A549 (cell line): Measurements from ENCODE around the gene POLR3A. TPM values are rescaled to one million over a fixed set of nuclear protein-coding genes. Genes with fewer than 3 reads are reported as not detected.

Experiments used
- ATAC-seq, 2 experiments: fragments of 200-7000 bp in 1 of 2; fragments of >200 bp in 1 of 2; cut with Nextera tagmentation in 1 of 2; cut with Tn5 transposase in 1 of 2; 3 replicates each; pipeline versions ENCODE4 v1.8.0 to v1.9.1; 2018 to 2020; ENCODE audit warnings: mild to moderate bottlenecking in 1 of 2, moderate library complexity in 1 of 2
- CTCF ChIA-PET: fragments of 300-600 bp; sonication (Branson Sonifier 250); formaldehyde crosslinking; extraction: SDS; loops from one replicate; lab custom pipeline; 2021; ENCODE audit warnings: antibody characterized with exemption, inconsistent platforms; lab: Yijun Ruan, JAX
- POLR2A ChIA-PET: fragments of 350-600 bp; formaldehyde crosslinking; extraction: SDS; loops from one replicate; lab custom pipeline; 2021; ENCODE audit warnings: antibody characterized with exemption, inconsistent platforms; lab: Yijun Ruan, JAX
- DNase-seq, 2 experiments: peaks; one replicate each; pipeline versions ENCODE4 v3.0.0 to v3.0.0-alpha.2; 2011 to 2016; ENCODE audit warnings: low read depth in 1 of 2, low spot score in 1 of 2
- FAIRE-seq: peaks from 2 replicates; lab custom pipeline; 2011; peaks lifted over from hg19 to GRCh38; lab: Jason Lieb, UNC
- H3K27ac ChIP-seq, 2 experiments: fragments of >200 bp; sonication (Bioruptor Twin); formaldehyde crosslinking; 3 replicates each; pipeline ENCODE4 v1.5.1; 2016 to 2017
- H3K4me1 ChIP-seq: fragments of >200 bp; sonication (Bioruptor Twin); formaldehyde crosslinking; 3 replicates; pipeline ENCODE4 v1.6.1; 2016
- H3K4me2 ChIP-seq: fragments of >200 bp; sonication (Bioruptor Twin); formaldehyde crosslinking; 3 replicates; pipeline ENCODE4 v1.6.1; 2016
- H3K4me3 ChIP-seq: fragments of >200 bp; sonication (Bioruptor Twin); formaldehyde crosslinking; 3 replicates; pipeline ENCODE4 v1.5.1; 2016
- H3K9me3 ChIP-seq: fragments of >200 bp; sonication (Bioruptor Twin); formaldehyde crosslinking; 3 replicates; pipeline ENCODE4 v1.6.1; 2016
- ATOH8 ChIP-seq: fragments of 250-450 bp; sonication (Bioruptor Pico); IDR thresholded peaks from 2 replicates; pipeline ENCODE4 v1.5.0; 2020; ENCODE audit warnings: low read depth, mild to moderate bottlenecking, moderate library complexity
- BCL3 ChIP-seq: fragments of >200 bp; sonication (Bioruptor Twin); formaldehyde crosslinking; IDR thresholded peaks from 3 replicates; pipeline ENCODE4 v1.6.1; 2016
- BHLHE40 ChIP-seq: IDR thresholded peaks from 2 replicates; pipeline ENCODE4 v1.6.1; 2012; ENCODE audit warnings: low read depth, low read length, inconsistent platforms
- CBX8 ChIP-seq: fragments of 200-600 bp; sonication (generic); IDR thresholded peaks from 2 replicates; pipeline ENCODE4 v1.6.1; 2016
- E2F6 ChIP-seq: IDR thresholded peaks from 2 replicates; pipeline ENCODE4 v1.6.1; 2012; ENCODE audit warnings: low read depth, borderline replicate concordance
- EHF ChIP-seq: fragments of 250-450 bp; sonication (Bioruptor Pico); IDR thresholded peaks from 2 replicates; pipeline ENCODE4 v1.5.0; 2020; ENCODE audit warnings: mild to moderate bottlenecking
- EP300 ChIP-seq, 2 experiments: fragments of >200 bp; sonication (Bioruptor Twin); formaldehyde crosslinking; IDR thresholded peaks; 2 replicates in 1 of 2; 3 replicates in 1 of 2; pipeline ENCODE4 v1.6.1; 2016 to 2017
- FOSL2 ChIP-seq, 2 experiments: fragments of 450-650 bp in 1 of 2; fragments of >200 bp in 1 of 2; sonication (Bioruptor Twin) in 1 of 2; formaldehyde crosslinking; IDR thresholded peaks; 2 replicates each; pipeline versions ENCODE4 v1.5.0 to v1.6.1; 2016 to 2020; ENCODE audit warnings: mild to moderate bottlenecking in 1 of 2, moderate library complexity in 1 of 2
- FOXS1 ChIP-seq: fragments of 250-450 bp; sonication (Bioruptor Pico); IDR thresholded peaks from 2 replicates; pipeline ENCODE4 v1.5.0; 2020; ENCODE audit warnings: mild to moderate bottlenecking, moderate library complexity
- GATA3 ChIP-seq: IDR thresholded peaks from 2 replicates; pipeline ENCODE4 v1.6.1; 2012; ENCODE audit warnings: borderline replicate concordance
- HEYL ChIP-seq: fragments of 250-450 bp; sonication (Bioruptor Pico); IDR thresholded peaks from 2 replicates; pipeline ENCODE4 v1.8.0; 2021; ENCODE audit warnings: mild to moderate bottlenecking, moderate library complexity
- HMGXB4 ChIP-seq: fragments of 250-450 bp; sonication (Bioruptor Pico); IDR thresholded peaks from 2 replicates; pipeline ENCODE4 v1.5.0; 2021; ENCODE audit warnings: mild to moderate bottlenecking, moderate library complexity, borderline replicate concordance
- HOXB13 ChIP-seq: fragments of 250-450 bp; sonication (Bioruptor Pico); IDR thresholded peaks from 2 replicates; pipeline ENCODE4 v1.5.0; 2020; ENCODE audit warnings: low read depth, mild to moderate bottlenecking, moderate library complexity
- HOXB5 ChIP-seq: fragments of 250-450 bp; sonication (Bioruptor Pico); IDR thresholded peaks from 2 replicates; pipeline ENCODE4 v1.5.0; 2020; ENCODE audit warnings: mild to moderate bottlenecking, moderate library complexity
- JUNB ChIP-seq: fragments of >200 bp; sonication (Bioruptor Twin); formaldehyde crosslinking; IDR thresholded peaks from 2 replicates; pipeline ENCODE4 v1.6.1; 2016
- KDM5A ChIP-seq: fragments of 200-600 bp; sonication (generic); IDR thresholded peaks from 2 replicates; pipeline ENCODE4 v1.6.1; 2016; ENCODE audit warnings: antibody characterized with exemption, mild to moderate bottlenecking
- NPAS2 ChIP-seq: fragments of 250-450 bp; sonication (Bioruptor Pico); IDR thresholded peaks from 2 replicates; pipeline ENCODE4 v1.8.0; 2022; ENCODE audit warnings: mild to moderate bottlenecking, moderate library complexity, borderline replicate concordance
- PBX3 ChIP-seq: IDR thresholded peaks from 2 replicates; pipeline ENCODE4 v1.6.1; 2012
- PHF8 ChIP-seq: fragments of 200-600 bp; sonication (generic); IDR thresholded peaks from 2 replicates; pipeline ENCODE4 v1.6.1; 2016; ENCODE audit warnings: low read depth, mild to moderate bottlenecking, antibody characterized with exemption, moderate library complexity, borderline replicate concordance
- POLR2AphosphoS2 ChIP-seq: conservative IDR thresholded peaks from 2 replicates; pipeline ENCODE4 v1.6.1; 2012; ENCODE audit warnings: low read length, improper control_type of control experiment, inconsistent platforms
- RAD21 ChIP-seq, 2 experiments: fragments of >200 bp in 1 of 2; sonication (Bioruptor Twin) in 1 of 2; formaldehyde crosslinking in 1 of 2; IDR thresholded peaks in 1 of 2; conservative IDR thresholded peaks in 1 of 2; 2 replicates in 1 of 2; 3 replicates in 1 of 2; pipeline ENCODE4 v1.6.1; 2012 to 2018; ENCODE audit warnings: inconsistent platforms in 1 of 2
- RCOR1 ChIP-seq: fragments of 150-350 bp; IDR thresholded peaks from 2 replicates; pipeline ENCODE4 v1.6.1; 2014; ENCODE audit warnings: antibody characterized with exemption, low read length, low read depth
- SREBF2 ChIP-seq: fragments of 450-650 bp; IDR thresholded peaks from 2 replicates; pipeline ENCODE4 v1.6.1; 2014; ENCODE audit warnings: mild to moderate bottlenecking, moderate library complexity
- TFCP2L1 ChIP-seq: fragments of 250-450 bp; sonication (Bioruptor Pico); IDR thresholded peaks from 2 replicates; pipeline ENCODE4 v1.5.0; 2021; ENCODE audit warnings: mild to moderate bottlenecking
- TP53 ChIP-seq: fragments of 250-450 bp; sonication (Bioruptor Pico); IDR thresholded peaks from 2 replicates; pipeline ENCODE4 v1.5.0; 2021; ENCODE audit warnings: mild to moderate bottlenecking, moderate library complexity
- ZFP36 ChIP-seq: fragments of 450-650 bp; IDR thresholded peaks from 2 replicates; pipeline ENCODE4 v1.6.1; 2014; ENCODE audit warnings: borderline replicate concordance; ENCODE audit not compliant: partially characterized antibody
- ZSCAN20 ChIP-seq: fragments of 250-450 bp; sonication (Bioruptor Pico); IDR thresholded peaks from 2 replicates; pipeline ENCODE4 v1.8.0; 2022; ENCODE audit warnings: mild to moderate bottlenecking, moderate library complexity
- WGBS: methylation state at CpG from one replicate; pipeline ENCODE4 v1.1.6; 2017; ENCODE audit errors: missing lambda C conversion rate; 5-methylcytosine and 5-hydroxymethylcytosine counted together
- polyA plus RNA-seq, 4 experiments: library from polyadenylated mRNA; depleted of rRNA in 3 of 4; stranded (reverse); fragments of >200 nt; fragmentation: RNase III in 1 of 4; extraction: RNeasy Plus Mini Kit Qiagen cat#74134 plus additional on column Dnase treatment in 1 of 4; gene quantifications; 2 replicates in 3 of 4; 3 replicates in 1 of 4; pipeline ENCODE4 v1.2.3, GENCODE V29; 2011 to 2017
- TF ChIP-seq, protein P1 (sequence below): fragments of >200 bp; sonication (Bioruptor Twin); formaldehyde crosslinking; IDR thresholded peaks from 3 replicates; pipeline ENCODE4 v1.5.1; 2016
- TF ChIP-seq, protein P2 (sequence below): fragments of >200 bp; sonication (Bioruptor Twin); formaldehyde crosslinking; IDR thresholded peaks from 2 replicates; pipeline ENCODE4 v1.6.1; 2016

Gene POLR3A
- polyA plus RNA-seq, 2 of the 4 experiments (the other 2 are of a cell fraction), result 10.9 to 17.7 TPM

GRCh38 chr10:78000956-78001472 is 28.3 kb downstream of the POLR3A start:
- ATAC-seq (no peak), DNase-seq (no peak), FAIRE-seq (no peak)
- Histone ChIP-seq H3K4me2 (no peak overlapping the region), H3K4me3 (no peak overlapping the region), H3K27ac (no peak overlapping the region), H3K9me3 (no peaks in the 10 kb centered on the region), H3K4me1 (no peaks in the 10 kb centered on the region)
- POLR2A ChIA-PET, result no interaction called here
- TF ChIP-seq RAD21 (conservative IDR thresholded peaks at IDR 0.05 in 1 of 2, IDR thresholded peaks at IDR 0.05 in 1 of 2), result no peak
- TF ChIP-seq SREBF2, result no peak
- TF ChIP-seq, protein P1, sequence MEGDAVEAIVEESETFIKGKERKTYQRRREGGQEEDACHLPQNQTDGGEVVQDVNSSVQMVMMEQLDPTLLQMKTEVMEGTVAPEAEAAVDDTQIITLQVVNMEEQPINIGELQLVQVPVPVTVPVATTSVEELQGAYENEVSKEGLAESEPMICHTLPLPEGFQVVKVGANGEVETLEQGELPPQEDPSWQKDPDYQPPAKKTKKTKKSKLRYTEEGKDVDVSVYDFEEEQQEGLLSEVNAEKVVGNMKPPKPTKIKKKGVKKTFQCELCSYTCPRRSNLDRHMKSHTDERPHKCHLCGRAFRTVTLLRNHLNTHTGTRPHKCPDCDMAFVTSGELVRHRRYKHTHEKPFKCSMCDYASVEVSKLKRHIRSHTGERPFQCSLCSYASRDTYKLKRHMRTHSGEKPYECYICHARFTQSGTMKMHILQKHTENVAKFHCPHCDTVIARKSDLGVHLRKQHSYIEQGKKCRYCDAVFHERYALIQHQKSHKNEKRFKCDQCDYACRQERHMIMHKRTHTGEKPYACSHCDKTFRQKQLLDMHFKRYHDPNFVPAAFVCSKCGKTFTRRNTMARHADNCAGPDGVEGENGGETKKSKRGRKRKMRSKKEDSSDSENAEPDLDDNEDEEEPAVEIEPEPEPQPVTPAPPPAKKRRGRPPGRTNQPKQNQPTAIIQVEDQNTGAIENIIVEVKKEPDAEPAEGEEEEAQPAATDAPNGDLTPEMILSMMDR, result no peak
- no peak for TF ChIP-seq RCOR1
- no peak for TF ChIP-seq TFCP2L1 (CRISPR knock-in tag)
- no peak for TF ChIP-seq EP300 (IDR thresholded peaks at IDR 0.05)
- TF ChIP-seq PBX3, result no peak
- TF ChIP-seq EHF (CRISPR knock-in tag), result no peak
- no peak for TF ChIP-seq HOXB13 (CRISPR knock-in tag)
- TF ChIP-seq HEYL (CRISPR knock-in tag), result no peak
- no peak for TF ChIP-seq HOXB5 (CRISPR knock-in tag)
- TF ChIP-seq E2F6, result no peak
- TF ChIP-seq CBX8, result no peak
- TF ChIP-seq BCL3, result no peak
- TF ChIP-seq ZFP36, result no peak
- no peak for TF ChIP-seq ZSCAN20 (CRISPR knock-in tag)
- TF ChIP-seq FOSL2 (IDR thresholded peaks at IDR 0.05), result no peak
- TF ChIP-seq FOSL2 (CRISPR knock-in tag; IDR thresholded peaks at IDR 0.05), result no peak
- WGBS, result 91% methylated on average over 6 of the region's 6 CpGs
- CTCF ChIA-PET, result no interaction called here

DNA sequence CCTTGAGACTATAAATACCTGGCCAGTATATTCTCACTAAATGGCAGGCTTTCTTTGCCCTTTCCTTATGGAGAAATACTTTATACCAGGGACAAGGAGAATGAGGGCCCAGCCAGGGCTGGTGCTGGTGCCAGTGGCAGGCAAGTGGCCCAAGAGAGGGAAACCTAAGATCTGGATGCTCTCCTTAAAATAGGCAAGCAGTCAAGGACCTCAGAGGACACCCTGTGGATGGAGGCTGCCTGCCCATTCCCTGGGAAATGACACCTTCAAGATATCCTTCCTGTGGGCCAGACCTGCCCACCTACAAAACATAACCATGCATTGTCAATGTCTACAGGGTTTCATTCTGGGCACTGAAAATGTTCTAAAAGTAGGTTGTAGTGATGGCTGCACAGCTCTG is 29.1 kb downstream of the POLR3A start:
- ATAC-seq, result no peak
- Histone ChIP-seq H3K4me1 (no peaks in the 10 kb centered on the region), H3K4me3 (no peak overlapping the region), H3K27ac (no peak overlapping the region), H3K9me3 (no peaks in the 10 kb centered on the region), H3K4me2 (no peak overlapping the region)
- DNase-seq, result no peak
- CTCF ChIA-PET, result interaction anchor here (0.7 to 1.0 kb wide), 2 partner anchors 11 to 51 kb away, joined by 3 read pairs; no protein-coding TSS in a partner anchor
- FAIRE-seq, result no peak
- no peak for TF ChIP-seq SREBF2
- TF ChIP-seq GATA3, result no peak
- no peak for TF ChIP-seq PHF8
- TF ChIP-seq, protein P2, sequence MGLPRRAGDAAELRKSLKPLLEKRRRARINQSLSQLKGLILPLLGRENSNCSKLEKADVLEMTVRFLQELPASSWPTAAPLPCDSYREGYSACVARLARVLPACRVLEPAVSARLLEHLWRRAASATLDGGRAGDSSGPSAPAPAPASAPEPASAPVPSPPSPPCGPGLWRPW, result no peak
- TF ChIP-seq KDM5A, result no peak
- no peak for TF ChIP-seq JUNB
- no peak for TF ChIP-seq ATOH8
- TF ChIP-seq EP300 (IDR thresholded peaks at IDR 0.05), result no peak
- TF ChIP-seq NPAS2 (CRISPR knock-in tag), result no peak
- TF ChIP-seq HMGXB4 (CRISPR knock-in tag), result no peak
- TF ChIP-seq FOXS1 (CRISPR knock-in tag), result no peak
- TF ChIP-seq BHLHE40, result no peak
- no peak for TF ChIP-seq E2F6
- TF ChIP-seq HOXB13 (CRISPR knock-in tag), result no peak
- no peak for TF ChIP-seq POLR2AphosphoS2
- no peak for TF ChIP-seq TP53
- POLR2A ChIA-PET, result no interaction called here
